Parathyroid adenoma (tissue), 2 donors: Measurements from ENCODE around the gene GRIN2C.
A peak's percentile ranks its signal among the peaks of the same experiment; 100 is the strongest.

ENCODE experiments used
- H2AFZ ChIP-seq: fragments of 300-600 bp; sonication (generic); one replicate; pipeline ENCODE4 v1.7.0; 2017; ENCODE audit warnings: antibody characterized with exemption, mild to moderate bottlenecking
- H3K27ac ChIP-seq: fragments of 300-600 bp; sonication (generic); one replicate; pipeline ENCODE4 v1.7.0; 2017
- H3K27me3 ChIP-seq: fragments of 300-600 bp; sonication (generic); one replicate; pipeline ENCODE4 v1.7.0; 2017; ENCODE audit warnings: low read length; ENCODE audit not compliant: control insufficient read depth, insufficient read depth
- H3K36me3 ChIP-seq: fragments of 300-600 bp; sonication (generic); one replicate; pipeline ENCODE4 v1.7.0; 2017; ENCODE audit warnings: low read length; ENCODE audit not compliant: control insufficient read depth, insufficient read depth
- H3K4me1 ChIP-seq: fragments of 300-600 bp; sonication (generic); one replicate; pipeline ENCODE4 v1.7.0; 2017; ENCODE audit warnings: control low read depth
- H3K4me2 ChIP-seq: fragments of 300-600 bp; sonication (generic); one replicate; pipeline ENCODE4 v1.7.0; 2017; ENCODE audit warnings: low read length
- H3K4me3 ChIP-seq: fragments of 300-600 bp; sonication (generic); one replicate; pipeline ENCODE4 v1.7.0; 2017; ENCODE audit warnings: low read depth, low read length
- H3K79me2 ChIP-seq: fragments of 300-600 bp; sonication (generic); one replicate; pipeline ENCODE4 v1.7.0; 2017; ENCODE audit warnings: control low read depth
- H3K9ac ChIP-seq: fragments of 300-600 bp; sonication (generic); one replicate; pipeline ENCODE4 v1.7.0; 2017; ENCODE audit warnings: mild to moderate bottlenecking
- H3K9me3 ChIP-seq: fragments of 300-600 bp; sonication (generic); one replicate; pipeline ENCODE4 v1.7.0; 2017; ENCODE audit warnings: low read length; ENCODE audit not compliant: control insufficient read depth
- TF ChIP-seq, protein P1 (sequence below): fragments of 300-600 bp; sonication (generic); IDR thresholded peaks from one replicate; pipeline ENCODE4 v1.7.0; 2017; ENCODE audit warnings: antibody characterized with exemption, mild to moderate bottlenecking
- donor health status: primary hyperparathyroidism.

Gene GRIN2C

DNA sequence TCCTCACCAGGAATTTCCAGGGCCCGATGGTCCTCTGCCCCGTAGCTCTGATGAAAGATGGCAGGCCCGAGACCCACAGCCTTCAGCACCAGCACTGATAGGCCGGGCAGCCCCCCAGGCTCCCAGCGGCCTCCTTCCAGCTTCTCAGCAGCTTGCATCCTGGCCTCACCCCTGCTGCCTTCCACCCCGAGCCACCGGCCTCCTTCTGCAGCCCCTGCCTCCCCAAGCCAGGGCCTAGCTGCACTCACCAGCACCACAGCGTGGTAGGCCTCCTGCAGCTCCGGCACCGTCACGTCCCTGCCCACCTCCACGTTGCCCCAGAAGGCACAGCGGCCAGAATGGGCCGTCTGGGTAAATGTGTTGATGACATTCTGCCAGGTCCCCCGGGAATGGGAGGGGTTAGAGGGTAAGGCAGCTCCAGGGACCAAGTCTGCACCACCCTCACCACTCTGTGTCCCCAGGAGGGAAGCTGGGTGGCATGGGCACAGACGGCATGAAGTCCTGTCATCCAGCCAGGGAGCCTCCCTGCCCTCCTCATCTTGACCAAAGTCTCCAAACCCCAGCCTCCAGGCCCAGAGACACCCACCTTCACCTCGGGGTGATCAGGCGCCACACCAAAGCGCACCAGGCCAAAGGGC is 6.6 kb upstream of the GRIN2C start:
- TF ChIP-seq, protein P1, sequence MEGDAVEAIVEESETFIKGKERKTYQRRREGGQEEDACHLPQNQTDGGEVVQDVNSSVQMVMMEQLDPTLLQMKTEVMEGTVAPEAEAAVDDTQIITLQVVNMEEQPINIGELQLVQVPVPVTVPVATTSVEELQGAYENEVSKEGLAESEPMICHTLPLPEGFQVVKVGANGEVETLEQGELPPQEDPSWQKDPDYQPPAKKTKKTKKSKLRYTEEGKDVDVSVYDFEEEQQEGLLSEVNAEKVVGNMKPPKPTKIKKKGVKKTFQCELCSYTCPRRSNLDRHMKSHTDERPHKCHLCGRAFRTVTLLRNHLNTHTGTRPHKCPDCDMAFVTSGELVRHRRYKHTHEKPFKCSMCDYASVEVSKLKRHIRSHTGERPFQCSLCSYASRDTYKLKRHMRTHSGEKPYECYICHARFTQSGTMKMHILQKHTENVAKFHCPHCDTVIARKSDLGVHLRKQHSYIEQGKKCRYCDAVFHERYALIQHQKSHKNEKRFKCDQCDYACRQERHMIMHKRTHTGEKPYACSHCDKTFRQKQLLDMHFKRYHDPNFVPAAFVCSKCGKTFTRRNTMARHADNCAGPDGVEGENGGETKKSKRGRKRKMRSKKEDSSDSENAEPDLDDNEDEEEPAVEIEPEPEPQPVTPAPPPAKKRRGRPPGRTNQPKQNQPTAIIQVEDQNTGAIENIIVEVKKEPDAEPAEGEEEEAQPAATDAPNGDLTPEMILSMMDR = no peak
- H3K4me2 ChIP-seq = no peak overlapping the region
- no peak overlapping the region for H2AFZ ChIP-seq
- H3K9ac ChIP-seq = no peak overlapping the region
- no peak overlapping the region for H3K4me3 ChIP-seq
- no peak overlapping the region for H3K27ac ChIP-seq
- no peaks in the 10 kb centered on the region for H3K4me1 ChIP-seq
- H3K79me2 ChIP-seq = no peaks in the 10 kb centered on the region
- H3K9me3 ChIP-seq = no peaks in the 10 kb centered on the region
- no peaks in the 10 kb centered on the region for H3K27me3 ChIP-seq
- no peaks in the 10 kb centered on the region for H3K36me3 ChIP-seq

- Histone ChIP-seq H3K9me3 (no peaks in the 10 kb centered on the region), H2AFZ (no peak overlapping the region), H3K4me3 (no peak overlapping the region), H3K9ac (no peak overlapping the region), H3K27me3 (peaks cover 3% of the 10 kb centered on the region), H3K4me1 (no peaks in the 10 kb centered on the region), H3K79me2 (no peaks in the 10 kb centered on the region), H3K36me3 (no peaks in the 10 kb centered on the region), H3K27ac (no peak overlapping the region), H3K4me2 (no peak overlapping the region)
- TF ChIP-seq, protein P1 = no peak
Observed at GRCh38 chr17:74865504-74866197, 6.0 kb upstream of the GRIN2C start.

DNA sequence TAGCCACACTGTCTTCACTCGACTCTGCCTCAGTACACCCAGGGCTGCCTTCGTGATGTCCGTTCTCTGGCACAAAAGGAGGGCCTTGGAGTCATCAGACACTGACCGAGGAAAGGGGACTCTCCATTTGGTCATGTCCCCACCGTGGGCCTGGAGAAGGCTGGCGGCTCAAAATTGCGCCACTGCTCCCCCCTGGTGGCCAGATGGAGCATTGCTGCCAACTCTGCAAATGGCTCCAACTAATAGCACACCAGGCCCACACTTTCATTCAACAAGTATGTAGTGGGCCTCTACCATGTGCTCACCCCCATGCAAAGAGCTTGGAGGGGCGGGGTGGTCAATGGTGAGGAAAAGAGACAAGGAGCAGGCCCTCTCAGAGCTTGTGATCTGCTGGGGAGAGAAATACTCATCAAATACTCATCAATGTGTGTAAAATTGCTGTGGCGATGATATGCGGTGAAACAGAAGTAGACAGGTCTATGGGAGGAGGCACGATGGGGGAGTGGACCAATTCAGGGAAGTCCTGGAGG is 5.2 kb upstream of the GRIN2C start:
- H3K36me3 ChIP-seq = no peaks in the 10 kb centered on the region
- H3K4me3 ChIP-seq = no peak overlapping the region
- no peaks in the 10 kb centered on the region for H3K79me2 ChIP-seq
- peaks cover 8% of the 10 kb centered on the region for H3K27me3 ChIP-seq
- no peaks in the 10 kb centered on the region for H3K9me3 ChIP-seq
- no peak overlapping the region for H3K9ac ChIP-seq
- TF ChIP-seq, protein P1 = peak; percentile 98
- no peak overlapping the region for H2AFZ ChIP-seq
- H3K4me1 ChIP-seq = no peaks in the 10 kb centered on the region
- no peak overlapping the region for H3K27ac ChIP-seq
- H3K4me2 ChIP-seq = no peak overlapping the region

DNA sequence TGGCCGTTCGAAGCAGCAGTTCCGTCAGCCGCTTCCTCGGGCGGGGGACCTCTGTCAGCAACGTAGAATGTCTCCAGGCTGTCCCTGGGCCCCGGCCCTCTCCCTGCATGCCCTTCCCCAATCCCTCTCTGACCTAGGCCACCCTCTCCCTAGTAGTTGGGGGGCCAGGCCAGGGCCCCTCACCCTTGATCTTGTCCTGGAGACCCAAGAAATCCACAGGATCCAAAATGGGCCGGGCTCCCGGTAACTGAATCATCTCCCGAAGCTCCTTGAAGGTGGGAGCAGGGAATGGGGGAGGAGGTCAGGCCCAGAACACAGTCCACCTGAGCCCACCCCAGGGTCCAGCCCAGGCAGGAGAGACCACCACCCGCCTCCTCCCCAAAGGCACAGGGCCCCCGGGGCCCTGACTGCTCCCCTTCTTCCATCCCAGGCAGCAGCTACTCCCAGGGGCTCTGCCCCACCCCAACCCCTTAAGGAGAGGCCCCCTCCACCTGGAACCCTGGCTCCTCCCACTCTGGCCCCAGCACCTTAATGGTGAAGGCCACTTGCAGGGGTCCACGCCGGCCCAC is 4.7 kb upstream of the GRIN2C start:
- H3K27ac ChIP-seq = no peak overlapping the region

More for the DNA sequence above, 4.7 kb upstream of the GRIN2C start:
- Histone ChIP-seq H3K4me2 (no peak overlapping the region), H3K27me3 (peaks cover 8% of the 10 kb centered on the region), H3K9me3 (no peaks in the 10 kb centered on the region), H3K4me3 (no peak overlapping the region), H3K9ac (no peak overlapping the region), H3K79me2 (no peaks in the 10 kb centered on the region), H3K36me3 (no peaks in the 10 kb centered on the region), H3K4me1 (no peaks in the 10 kb centered on the region), H2AFZ (no peak overlapping the region)
- TF ChIP-seq, protein P1 = no peak
